IPS-NIHi11 (cell line): ENCODE measurements around the gene TAPBPL.
A peak's percentile ranks its signal among the peaks of the same experiment; 100 is the strongest.
"Not testable (repeated sequence)": the region's sequence is repeated elsewhere in the genome, so short reads cannot be mapped to it uniquely, and the experiment has no call there.

Source experiments
- DNase-seq: peaks from one replicate; pipeline ENCODE4 v3.0.0; 2012; ENCODE audit warnings: mixed read lengths, low spot score

TAPBPL gene, protein sequence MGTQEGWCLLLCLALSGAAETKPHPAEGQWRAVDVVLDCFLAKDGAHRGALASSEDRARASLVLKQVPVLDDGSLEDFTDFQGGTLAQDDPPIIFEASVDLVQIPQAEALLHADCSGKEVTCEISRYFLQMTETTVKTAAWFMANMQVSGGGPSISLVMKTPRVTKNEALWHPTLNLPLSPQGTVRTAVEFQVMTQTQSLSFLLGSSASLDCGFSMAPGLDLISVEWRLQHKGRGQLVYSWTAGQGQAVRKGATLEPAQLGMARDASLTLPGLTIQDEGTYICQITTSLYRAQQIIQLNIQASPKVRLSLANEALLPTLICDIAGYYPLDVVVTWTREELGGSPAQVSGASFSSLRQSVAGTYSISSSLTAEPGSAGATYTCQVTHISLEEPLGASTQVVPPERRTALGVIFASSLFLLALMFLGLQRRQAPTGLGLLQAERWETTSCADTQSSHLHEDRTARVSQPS

GRCh38 chr12:6451348-6452244 lies at the start of gene TAPBPL:
TSS of gene TAPBPL (plus strand) at chr12:6452042. CDS start at chr12:6452249, 207 bp downstream.
- peak; percentile 69 for DNase-seq

GRCh38 chr12:6404390-6404789 lies 47.5 kb upstream of the TAPBPL start:
- no peak for DNase-seq

DNA sequence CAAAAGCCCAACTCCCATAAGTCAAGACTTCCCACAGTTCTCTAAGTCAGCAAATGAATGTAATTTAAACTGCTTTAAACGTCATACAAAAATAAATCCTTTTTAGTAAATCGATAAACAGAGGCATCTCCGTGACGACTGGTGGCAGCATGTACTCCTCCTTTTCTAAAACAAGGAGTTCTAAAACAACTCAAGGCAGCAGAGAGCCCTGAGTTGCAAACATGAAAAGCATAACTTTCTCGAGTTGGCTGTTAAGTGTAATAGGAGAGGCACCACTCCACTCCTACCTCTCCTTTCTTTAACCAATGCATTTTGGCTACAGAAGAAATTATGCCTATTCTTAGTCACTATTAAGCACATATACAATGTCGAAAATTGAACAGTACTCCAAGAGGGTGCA lies 45.9 kb upstream of the TAPBPL start:
- DNase-seq = no peak

- DNase-seq = no peak
These were observed 44.4 kb upstream of the TAPBPL start for GRCh38 chr12:6407236-6407954.

GRCh38 chr12:6416596-6416995 lies 35.2 kb upstream of the TAPBPL start:
- no peak for DNase-seq

DNA sequence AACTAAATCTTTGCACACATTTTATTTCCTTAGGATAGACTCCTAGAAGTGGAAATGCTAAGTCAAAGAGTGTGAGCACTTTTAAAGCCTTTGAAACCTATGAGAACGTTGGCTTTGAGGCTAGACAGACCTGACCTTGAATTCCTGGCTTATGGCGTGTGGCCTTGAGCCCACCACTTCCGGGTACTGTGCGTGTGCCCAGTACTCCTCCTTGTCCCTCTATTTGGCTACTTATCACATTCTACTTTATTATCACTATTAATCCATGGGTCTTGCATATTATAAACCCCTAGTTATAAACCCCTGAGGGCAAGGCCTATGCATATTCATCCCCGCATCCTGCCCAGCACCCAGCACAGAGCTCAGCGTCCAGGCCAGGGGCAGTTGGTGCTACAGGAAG lies 33.0 kb upstream of the TAPBPL start:
- no peak for DNase-seq

- no peak for DNase-seq
These were observed 31.5 kb upstream of the TAPBPL start for GRCh38 chr12:6420364-6420763.

- DNase-seq = peak; percentile 92
These were observed 28.4 kb upstream of the TAPBPL start for GRCh38 chr12:6423267-6424007.

- no peak for DNase-seq
These were observed 27.9 kb upstream of the TAPBPL start for GRCh38 chr12:6424008-6424347.

- no peak for DNase-seq
These were observed 27.0 kb upstream of the TAPBPL start for GRCh38 chr12:6424866-6425265.

DNA sequence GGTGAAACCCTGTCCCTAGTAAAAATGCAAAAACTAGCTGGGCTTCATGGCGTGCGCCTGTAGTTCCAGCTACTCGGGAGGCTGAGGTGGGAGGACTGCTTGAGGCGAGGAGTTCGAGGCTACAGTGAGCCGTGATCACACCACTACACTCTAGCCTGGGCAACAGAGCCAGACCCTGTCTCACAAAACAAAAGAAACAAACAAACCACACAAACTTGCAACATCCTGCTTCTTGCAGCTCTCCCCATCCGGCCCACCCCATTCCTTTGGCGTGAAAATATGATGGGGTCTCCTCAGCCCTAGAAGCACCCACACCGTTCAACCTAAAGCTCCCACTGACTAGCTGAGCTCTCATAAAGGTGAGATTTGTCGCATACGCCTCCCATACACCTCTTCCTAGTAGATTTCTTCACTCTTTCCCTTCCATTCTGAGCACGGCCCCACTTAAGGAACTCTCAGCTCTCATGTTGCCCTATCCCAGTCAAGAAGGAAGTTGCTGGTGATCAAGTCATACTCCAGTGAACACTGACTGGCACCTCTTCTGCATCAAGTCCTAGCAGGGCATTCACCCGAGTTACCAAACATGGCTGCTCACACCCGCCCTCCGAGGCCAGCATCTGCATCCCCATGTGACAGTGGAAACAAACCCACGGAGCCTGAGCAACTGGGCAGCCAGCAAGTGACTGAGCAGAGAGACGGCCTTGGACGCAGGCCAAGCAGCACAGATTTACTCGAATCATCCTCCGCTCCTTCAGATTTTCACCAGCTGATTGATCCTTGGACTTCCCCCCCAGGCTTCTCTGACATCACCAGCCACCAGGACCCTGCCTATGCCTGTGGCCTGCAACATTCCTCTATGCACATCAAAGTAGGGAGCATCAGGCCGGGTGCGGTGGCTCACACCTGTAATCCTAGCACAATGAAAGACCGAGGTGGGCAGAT lies 26.0 kb upstream of the TAPBPL start:
- DNase-seq = no peak

GRCh38 chr12:6426882-6427671 lies 24.8 kb upstream of the TAPBPL start:
- DNase-seq = no peak

- not testable (repeated sequence) for DNase-seq
These were observed 24.0 kb upstream of the TAPBPL start for GRCh38 chr12:6427796-6428195.

DNA sequence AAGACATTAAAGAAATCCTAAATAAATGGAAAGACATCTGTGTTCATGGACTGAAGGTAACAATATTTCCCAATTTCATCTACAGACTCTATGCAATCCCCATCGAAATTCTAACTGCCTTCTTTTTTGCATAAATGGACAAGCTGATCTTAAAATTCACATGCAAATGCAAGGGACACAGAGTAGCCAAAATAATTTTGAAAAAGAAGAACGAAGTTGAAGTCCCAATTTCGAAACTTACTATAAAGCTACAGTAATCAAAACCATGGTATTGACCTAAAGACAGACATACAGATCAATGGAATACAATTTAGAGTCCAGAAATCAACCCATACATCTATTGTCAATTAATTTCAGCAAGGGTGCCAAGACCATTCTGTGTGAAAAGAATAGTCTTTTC lies 23.5 kb upstream of the TAPBPL start:
- no peak for DNase-seq

- no peak for DNase-seq
These were observed 21.5 kb upstream of the TAPBPL start for GRCh38 chr12:6430124-6430989.

DNA sequence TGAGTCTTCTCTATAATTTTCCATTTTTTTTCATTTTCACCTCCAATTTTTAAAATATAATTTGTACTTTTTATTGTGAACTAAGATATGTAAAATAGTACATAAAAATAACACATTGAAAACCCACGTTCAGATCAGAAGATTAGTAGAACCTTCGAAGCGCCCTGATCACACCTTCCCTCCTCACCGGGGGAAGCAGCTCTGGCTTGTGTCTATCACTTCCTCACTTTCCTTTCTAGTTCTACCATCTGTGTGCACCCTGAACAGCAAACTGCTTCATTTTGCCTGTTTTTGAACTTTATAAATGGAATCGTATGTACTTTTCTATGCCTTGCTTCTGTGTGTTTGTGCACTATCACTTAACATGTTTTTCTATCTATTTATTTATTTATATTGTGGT lies 18.9 kb upstream of the TAPBPL start:
- DNase-seq = no peak

DNA sequence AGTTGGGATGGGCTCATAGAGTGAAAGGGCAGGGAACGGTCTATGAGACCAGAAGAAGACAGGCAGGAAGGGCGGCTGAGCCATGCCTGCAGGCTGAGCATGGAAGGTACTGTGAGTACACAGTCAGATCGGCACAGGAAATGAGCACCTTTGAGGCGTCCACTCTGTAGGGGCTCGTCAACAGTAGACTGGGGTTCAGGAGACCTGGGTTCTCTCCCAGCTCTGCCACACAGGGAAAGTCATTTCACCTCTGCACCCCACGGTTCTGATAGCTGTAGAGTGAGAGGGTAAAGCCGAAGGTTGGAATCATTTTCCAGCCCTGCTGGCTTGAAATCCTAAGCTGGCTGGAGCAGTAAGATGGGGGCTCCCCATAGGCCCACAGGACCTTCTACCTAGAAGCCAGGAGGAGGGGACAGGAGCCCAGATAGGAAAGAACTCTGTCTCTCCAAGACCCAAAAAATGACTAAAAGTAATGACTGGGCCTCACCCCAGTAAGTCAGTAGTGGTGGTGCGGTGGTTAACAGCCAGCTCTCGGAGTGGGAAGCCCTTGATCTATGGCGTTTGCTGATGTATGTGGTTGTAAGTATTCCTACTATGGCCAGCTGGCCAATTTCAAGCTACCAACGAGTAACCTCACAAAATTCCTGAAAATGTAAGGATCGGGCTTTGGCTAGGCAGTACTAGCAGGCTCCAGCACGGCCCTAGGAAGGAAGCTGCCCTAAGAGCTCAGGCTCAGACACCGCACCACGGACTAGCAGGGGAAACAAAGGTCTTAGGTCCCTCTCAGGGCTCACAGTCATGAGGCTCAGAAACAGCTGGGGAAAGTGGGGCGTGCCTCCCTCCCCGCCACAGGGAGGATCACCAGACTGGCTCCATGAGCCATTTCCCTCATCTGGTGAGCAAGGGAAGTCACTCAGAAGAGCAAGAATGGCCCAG lies 17.4 kb upstream of the TAPBPL start:
- no peak for DNase-seq
